Measurements from ENCODE around the gene RRP12. TPM values are rescaled to one million over a fixed set of nuclear protein-coding genes. Genes with fewer than 3 reads are reported as not detected.
"Not testable (repeated sequence)": the region's sequence is repeated elsewhere in the genome, so short reads cannot be mapped to it uniquely, and the experiment has no call there.

The RRP12 gene
- polyA plus RNA-seq, 3 donors = 19.2 to 20.4 (median 20.1) TPM

- DNase-seq (ENCODE audit: low read depth in 3 of 3, low spot score in 2 of 3) = no peak
Observed at GRCh38 chr10:97372233-97372875, 28.8 kb downstream of the RRP12 start.

GRCh38 chr10:97371696-97372095, 29.4 kb downstream of the RRP12 start:
- no peak for DNase-seq (ENCODE audit: low read depth in 3 of 3, low spot score in 2 of 3)

- DNase-seq (ENCODE audit: low read depth in 3 of 3, low spot score in 2 of 3) = no peak
Observed at GRCh38 chr10:97367126-97367649, 34.0 kb downstream of the RRP12 start.

DNA sequence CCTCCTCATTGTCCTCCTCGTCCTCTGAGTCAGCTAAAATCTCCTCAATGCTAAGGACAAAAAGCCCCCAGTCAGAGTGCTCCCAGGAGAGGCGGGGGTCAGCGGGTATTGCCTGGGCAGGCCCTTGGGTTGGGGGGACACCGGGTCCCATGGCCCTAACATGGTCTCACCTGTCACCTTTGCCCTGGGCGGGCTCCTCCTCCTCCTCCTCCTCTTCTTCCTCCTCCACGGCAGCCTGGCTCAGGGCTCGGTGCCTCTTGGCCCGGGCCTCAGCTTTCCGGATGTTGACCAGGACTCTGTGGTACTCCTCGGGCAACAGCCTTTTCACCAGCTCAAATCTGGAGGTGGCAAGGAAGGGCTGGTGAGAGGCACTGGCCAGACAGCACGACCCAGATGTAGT, 34.6 kb downstream of the RRP12 start:
- DNase-seq (ENCODE audit: low read depth in 3 of 3, low spot score in 2 of 3) = no peak

GRCh38 chr10:97365761-97366351, 35.3 kb downstream of the RRP12 start:
- no peak for DNase-seq (ENCODE audit: low read depth in 3 of 3, low spot score in 2 of 3)

GRCh38 chr10:97363071-97363470, 38.1 kb downstream of the RRP12 start:
- DNase-seq (ENCODE audit: low read depth in 3 of 3, low spot score in 2 of 3) = no peak

DNA sequence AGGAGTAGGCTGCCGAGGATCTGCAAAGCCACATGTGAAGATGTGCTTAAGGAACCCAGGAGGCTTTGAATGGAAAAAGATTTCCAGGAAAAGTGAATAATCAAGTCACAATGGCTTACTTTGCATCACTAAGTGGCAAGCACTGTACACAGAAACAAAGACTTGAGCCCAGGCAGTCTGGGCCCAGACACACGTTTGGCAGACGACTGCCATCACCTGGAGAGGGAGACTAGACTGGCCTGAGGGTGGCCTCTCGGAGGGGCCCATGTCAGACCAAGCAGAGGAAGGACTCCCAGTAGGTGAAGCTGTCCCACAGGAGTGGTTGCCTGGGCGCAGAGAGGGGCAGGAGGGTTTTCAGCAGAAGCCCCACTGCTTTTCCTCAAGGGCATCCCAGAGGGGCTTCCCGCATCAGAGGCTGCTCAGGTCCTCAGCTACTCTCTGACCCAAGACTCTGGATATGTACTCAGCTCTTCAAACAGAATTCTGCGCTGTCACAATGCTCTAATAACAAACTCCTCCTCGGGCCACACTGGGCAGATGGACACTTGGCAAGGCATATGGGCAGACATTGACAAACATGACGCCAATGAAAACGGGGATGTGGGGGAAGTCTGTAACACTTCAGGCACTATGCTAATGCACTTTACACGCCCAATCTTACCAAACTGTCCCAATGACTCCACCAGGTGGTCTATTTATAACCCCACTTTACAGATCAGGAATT, 38.7 kb downstream of the RRP12 start:
- no peak for DNase-seq (ENCODE audit: low read depth in 3 of 3, low spot score in 2 of 3)

GRCh38 chr10:97361537-97361901, 39.6 kb downstream of the RRP12 start:
- DNase-seq (ENCODE audit: low read depth in 3 of 3, low spot score in 2 of 3) = no peak

DNA sequence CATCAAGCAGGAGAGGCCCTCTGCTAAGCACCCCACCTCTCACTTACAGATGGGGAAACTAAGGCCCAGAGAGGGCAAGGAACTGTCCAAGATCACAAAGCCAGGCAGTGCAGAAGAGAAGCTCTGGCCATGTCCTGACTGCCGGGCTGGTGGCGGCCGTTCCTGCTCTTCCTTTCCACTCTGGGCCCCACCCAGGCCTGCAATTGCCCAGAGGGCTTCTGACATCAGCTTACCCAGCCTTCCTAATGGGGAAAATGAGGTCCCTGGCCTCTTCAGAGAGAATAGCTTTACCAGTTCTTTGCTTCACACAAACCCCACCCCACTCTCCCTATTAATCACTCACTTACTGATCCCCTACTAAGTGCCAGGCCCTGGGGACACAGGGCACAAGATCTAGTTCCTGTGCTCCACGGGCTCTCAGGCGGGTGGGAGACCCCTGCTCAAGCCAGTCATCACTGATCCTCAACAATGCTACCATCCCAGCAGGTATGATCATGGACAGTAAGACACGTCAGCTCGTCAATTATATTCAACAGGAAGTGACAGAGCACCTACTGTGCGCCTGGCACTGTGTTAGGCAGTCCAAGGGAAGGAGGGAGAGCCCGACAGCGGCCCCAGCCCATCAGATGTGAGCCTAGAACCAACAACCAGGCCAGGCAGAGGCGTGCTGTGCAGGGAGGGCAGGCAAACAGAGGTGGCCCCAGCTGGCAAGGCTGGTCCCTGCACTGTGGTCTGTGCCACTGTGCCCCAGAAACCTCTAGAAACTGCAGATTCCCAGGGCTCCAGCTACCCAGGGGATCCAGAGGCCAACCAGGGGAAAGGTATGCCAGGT, 40.2 kb downstream of the RRP12 start:
- no peak for DNase-seq (ENCODE audit: low read depth in 3 of 3, low spot score in 2 of 3)

GRCh38 chr10:97358781-97359180, 42.4 kb downstream of the RRP12 start:
- DNase-seq (ENCODE audit: low read depth in 3 of 3, low spot score in 2 of 3) = no peak

DNA sequence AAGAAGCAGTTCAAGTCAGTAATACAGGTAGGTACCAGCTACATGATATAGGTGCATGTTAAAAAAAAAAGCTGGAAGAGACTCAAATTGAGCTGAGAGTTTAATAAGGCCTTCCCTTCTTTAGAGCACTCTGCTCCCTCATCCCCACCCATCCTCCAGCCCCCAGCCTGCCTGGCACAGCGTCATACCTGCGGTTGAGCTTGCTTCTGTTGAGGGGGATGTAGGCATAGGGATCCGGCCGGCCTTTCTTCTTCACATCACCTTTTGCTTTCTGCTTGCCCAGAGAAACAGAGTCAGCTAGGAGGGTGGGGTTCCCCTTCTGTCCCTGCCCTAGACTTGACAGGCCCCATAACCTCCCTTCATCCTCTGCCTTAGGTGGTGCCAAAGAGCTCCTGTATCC, 42.8 kb downstream of the RRP12 start:
- DNase-seq (ENCODE audit: low read depth in 3 of 3, low spot score in 2 of 3) = no peak

DNA sequence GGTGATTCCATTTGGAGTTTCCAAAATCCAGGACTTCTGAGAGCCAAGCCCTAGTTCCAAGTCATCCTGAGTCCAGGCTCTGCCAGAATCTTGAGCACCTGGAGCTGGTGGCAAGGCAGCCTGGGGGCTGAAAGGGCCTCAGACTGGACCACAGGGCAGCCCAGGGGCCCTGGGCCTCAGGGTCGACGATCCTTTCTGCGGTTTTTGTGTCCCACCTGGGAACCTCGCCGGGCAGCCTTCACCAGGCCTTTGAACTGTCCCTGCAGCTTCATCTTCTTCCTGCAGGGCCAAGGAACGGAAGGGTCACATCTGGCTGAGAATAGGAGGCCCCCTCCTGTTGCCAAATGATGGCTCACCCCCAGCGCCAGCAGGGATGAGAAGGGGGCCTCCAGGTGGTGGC, 44.2 kb downstream of the RRP12 start:
- no peak for DNase-seq (ENCODE audit: low read depth in 3 of 3, low spot score in 2 of 3)

GRCh38 chr10:97356318-97356914, 44.7 kb downstream of the RRP12 start:
- DNase-seq (ENCODE audit: low read depth in 3 of 3, low spot score in 2 of 3) = no peak

- no peak for DNase-seq (ENCODE audit: low read depth in 3 of 3, low spot score in 2 of 3)
Observed at GRCh38 chr10:97355571-97355975, 45.6 kb downstream of the RRP12 start.

DNA sequence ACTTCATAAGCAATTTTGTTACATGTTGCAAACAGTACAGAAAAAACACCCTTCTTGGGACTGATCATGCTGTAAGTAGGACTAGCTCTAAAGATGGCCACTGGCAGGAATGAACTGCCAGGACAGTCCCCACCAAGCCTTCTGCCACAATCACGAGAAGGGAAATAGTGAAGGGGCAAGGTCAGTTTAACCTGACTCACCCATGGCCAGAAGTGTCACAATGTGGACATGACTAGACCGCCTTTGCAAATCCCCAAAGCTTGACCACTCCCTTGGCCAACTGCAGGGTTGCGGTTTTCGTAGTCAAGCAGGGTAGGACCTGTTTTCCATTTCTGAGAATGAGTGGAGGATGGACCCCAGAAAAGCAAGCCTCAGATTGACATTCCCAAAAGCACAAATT, 47.2 kb downstream of the RRP12 start:
- DNase-seq (ENCODE audit: low read depth in 3 of 3, low spot score in 2 of 3) = no peak

DNA sequence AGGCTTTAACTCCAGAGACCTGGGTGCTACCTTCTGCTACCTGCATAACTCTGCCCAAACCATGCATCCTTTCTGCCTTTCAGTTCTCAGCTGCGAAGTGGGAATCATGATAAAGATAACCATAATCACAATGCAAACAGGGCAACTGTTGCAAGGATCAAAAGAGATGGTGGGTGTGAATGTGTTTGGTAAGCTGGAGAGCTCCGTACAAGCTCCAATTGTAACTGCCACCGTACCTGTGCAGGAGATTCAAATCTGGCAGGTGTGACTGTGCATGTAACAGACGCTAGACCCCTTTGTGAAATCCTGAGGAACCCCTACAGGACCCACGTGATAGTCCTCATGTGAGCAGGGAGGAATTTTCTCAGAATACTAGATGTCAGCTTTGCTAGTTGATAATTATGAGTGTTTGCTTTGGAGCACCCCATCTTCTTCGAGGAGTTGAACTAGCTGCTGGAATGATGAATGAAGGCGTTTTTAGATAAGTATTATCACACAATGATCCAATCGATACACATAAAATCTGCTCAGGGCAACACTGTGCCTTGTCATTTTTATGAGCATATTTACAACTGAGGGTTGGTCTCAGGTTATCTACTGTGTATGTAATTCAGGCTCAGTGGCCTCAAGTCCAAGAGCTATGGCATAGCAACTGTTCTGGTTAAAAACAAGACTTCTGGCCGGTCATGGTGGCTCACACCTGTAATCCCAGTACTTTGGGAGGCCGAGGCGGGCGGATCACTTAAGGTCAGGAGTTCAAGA, 51.2 kb downstream of the RRP12 start:
- no peak for DNase-seq (ENCODE audit: low read depth in 3 of 3, low spot score in 2 of 3)

DNA sequence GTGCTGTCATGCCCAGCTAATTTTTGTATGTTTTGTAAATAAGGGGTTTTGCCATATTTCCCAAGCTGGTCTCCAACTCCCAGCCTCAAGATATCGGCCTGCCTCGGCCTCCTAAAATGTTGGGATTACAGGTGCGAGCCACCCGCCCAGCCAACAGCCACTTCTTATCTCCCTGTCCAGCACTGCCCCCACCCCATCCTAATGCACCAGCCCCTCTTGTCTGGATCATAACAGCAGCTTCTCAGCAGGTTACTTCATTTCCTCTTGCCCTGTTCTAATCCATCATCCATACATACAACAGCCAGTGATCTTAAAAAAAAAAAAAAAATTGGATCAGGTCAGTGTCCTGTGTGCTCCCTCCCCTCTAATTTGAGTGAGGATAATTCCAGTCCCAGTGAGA, 53.8 kb downstream of the RRP12 start:
- no peak for DNase-seq (ENCODE audit: low read depth in 3 of 3, low spot score in 2 of 3)

- DNase-seq (ENCODE audit: low read depth in 3 of 3, low spot score in 2 of 3) = not testable (repeated sequence)
Observed at GRCh38 chr10:97343664-97344063, 57.5 kb downstream of the RRP12 start.

DNA sequence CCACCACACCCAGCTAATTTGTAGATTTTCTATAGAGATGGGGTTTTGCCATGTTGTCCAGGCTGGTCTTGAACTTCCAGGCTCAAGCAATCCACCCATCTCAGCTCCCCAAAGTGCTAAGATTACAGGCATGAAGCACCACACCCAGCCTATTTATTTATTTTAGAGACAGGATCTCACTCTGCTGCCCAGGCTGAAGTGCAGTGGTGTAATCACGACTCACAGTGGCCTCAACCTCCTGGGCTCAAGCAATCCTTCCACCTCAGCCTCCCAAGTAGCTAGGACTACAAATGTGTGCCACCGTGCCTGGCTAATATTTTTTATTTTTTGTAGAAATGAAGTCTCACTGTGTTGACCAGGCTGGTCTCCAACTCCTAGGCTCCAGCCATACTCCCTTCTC, 59.7 kb downstream of the RRP12 start:
- no peak for DNase-seq (ENCODE audit: low read depth in 3 of 3, low spot score in 2 of 3)

DNA sequence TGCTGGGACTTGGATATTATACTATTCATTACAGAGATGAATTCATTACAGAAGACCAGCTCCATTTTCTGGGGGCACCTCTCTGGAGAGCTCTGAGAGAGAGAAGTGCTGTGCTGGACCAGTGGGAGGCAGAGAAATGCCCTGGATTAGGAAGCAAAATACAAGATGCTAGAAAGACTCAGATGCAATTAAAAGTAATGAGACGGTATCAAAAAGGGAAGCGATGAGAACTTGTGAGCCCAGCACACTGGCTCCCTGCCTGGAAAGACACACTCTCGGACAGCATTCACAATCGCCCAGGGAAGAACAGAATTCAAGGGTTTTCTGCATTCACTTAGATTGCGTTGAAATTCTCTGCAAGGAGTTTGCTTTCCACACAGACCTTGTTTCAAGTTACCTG, 63.1 kb downstream of the RRP12 start:
- DNase-seq (ENCODE audit: low read depth in 3 of 3, low spot score in 2 of 3) = no peak

Data from right renal cortex interstitium (tissue), 3 donors.